Measurements from ENCODE around the gene TMEM39B.
"Not testable (repeated sequence)": the region's sequence is repeated elsewhere in the genome, so short reads cannot be mapped to it uniquely, and the experiment has no call there.

Gene TMEM39B

DNA sequence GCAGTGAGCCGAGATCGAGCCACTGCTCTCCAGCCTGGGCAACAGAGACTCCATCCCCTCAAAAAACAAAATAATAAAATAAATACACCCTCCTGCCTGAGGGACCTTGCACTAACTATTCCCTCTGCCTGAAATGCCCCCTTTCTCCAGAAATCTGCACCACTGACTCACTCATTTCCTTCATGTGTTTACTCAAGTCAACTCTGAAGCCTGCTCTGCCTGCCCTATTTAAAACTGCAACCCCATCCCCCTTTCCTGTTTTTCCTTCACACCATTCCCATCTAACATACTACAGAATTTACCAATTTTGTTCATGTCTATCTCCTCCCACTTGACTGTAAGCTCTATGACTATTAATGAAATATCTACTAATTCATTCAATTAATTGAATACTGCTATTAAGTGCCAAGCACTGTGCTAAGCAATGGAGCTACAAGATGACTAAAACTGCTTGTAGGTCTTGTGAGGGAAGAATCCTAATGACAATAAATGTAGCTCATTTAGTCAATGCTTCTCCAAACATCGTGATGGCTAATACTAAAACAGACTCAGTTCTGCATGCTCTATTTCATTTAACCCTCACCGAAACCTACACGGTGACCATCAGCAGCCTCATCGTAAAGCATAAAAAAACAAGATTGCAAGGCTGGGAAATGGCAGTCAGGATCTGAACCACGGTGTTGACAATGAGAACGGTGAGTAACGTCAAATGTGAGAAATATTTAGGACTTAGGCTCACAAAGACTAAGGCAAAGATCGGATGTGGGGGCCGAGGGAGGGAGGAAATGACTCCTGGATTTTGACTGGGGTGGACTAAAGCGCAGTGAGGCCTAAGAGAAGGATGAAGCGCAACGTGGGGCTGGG is 749 bp upstream of the TMEM39B start:
- DNase-seq: no peak

DNA sequence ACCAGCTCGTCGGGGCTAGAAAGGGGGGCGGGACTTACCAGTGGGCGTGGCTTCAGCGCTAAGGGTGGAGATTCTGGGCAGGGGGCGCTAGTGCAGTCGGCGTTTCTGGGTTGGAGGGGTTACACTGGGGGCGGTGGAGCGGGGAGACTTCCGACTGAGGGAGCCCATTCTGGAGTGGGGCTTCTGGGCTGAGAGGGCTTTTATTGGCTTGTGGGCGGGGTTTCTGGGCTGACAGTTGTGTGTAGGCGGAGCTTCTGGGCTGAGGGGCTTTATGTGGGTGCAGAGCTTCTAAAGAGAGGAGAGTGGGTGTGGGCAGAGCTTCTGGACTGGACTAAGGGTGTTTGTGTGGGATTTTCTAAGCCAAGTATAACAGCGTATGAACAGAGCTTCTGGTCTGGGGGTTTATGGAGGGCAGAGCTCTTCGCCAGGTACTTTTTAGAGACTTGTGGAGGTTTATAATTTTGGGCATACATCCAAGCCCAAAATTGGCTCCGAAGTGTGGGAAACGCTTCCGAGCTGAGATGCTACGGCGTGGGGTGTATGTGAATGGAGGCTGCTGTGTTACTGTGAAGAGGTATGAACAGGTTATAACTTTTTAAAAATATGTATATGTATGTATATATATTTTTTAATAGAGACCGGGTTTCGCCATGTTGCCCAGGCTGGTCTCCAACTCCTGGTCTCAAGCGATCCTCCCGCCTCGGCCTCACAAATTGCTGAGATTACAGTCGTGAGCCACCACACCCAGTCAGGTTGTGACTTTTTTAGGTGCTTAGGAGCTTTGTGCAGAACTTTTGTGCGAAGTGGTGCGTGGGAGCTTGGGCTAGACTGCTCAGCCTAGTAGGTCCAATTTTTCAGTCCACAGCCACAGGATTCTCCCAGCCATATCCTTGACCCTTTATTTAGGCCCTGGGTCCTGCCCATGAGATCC is 825 bp downstream of the TMEM39B start:
- no peak for DNase-seq

DNA sequence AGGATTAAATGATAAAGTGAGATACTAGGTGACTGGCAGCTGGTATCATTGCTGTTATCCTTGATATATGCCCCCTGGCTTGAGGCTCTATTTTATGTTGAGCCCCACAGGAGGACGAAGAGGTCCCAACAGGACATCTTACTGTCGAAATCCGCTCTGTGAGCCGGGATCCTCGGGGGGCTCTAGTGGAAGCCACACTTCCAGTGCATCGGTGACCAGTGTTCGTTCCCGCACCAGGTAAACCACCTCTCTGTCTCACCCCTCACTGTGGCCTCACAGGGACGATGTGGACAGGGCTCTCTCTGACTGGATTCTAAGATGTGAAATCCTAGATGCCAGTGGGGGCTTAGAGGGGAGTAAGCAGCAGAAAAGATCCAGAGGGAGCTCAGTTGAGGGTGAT is 2.1 kb downstream of the TMEM39B start:
- DNase-seq: no peak

DNA sequence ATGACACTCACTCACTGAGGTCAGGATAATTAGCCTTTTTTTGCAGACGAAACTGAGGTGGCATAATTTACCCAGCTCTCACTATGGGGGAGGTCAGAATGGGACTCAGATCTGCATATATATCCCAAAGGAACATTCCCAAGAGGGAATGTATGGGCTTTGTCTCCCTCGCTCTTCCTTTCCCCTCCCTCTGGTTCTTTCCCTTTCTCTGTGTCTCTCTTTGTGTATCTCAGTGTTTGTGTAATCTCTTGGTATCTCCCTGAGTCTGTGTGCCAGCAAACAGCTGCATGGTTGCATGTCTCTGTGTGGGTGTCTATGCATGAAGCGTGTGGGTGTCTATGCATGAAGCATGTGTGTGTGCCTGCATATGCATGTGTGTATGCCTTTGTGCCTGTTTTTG is 4.7 kb downstream of the TMEM39B start:
- no peak for DNase-seq

DNA sequence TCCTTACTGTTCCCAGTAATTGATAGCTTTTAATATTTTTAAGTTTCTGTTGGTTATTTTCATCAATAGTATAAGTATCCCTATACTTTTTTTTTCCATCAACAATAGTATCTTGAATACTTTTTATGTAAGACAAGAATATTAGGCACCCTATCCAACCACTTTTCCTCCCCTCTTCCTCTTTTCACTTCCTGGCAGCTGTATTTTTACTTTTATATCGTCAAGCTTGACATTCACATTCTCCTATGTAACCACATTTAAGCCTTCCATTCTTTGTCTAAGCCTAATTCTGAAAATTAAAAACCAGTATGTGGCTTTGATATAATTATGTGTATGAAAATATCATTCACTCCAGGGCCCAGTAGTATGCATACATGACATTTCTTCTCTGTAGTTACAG is 9.3 kb downstream of the TMEM39B start:
- DNase-seq: no peak

DNA sequence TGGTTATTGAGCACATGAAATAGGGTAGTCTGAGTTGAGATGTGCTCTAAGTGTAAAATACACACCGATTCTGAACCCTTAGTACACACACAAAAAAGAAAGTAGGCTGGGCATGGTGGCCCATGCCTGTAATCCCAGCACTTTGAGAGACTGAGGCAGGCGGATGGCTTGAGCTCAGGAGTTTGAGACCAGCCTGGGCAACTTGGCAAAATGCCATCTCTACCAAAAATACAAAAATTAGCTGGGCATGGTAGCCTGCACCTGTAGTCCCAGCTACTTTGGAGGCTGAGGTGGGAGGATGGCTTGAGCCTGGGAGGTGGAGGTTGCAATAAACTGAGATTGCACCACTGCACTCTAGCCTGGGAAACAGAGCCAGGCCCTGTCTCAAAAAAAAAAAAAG is 13.6 kb downstream of the TMEM39B start:
- DNase-seq: not testable (repeated sequence)

DNA sequence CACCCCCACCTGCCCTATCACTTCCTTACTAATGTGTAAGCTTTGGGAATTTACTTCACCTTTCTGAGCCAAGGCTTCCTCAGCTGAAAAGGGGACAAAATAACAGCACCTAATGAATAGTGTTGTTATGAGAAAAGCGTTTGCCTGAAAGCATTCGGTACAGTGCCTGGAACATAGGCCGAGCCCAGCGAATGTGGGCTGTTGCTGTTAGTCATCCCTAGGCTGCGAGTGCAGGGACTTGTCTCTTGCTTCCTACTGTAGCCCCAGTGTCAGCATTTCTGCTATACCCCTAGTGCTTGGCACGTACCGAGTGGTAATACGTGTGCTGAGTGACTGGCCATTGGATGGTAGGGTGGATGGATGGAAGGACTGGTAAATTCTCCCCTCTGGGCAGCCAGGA is 18.4 kb downstream of the TMEM39B start:
- no peak for DNase-seq

DNA sequence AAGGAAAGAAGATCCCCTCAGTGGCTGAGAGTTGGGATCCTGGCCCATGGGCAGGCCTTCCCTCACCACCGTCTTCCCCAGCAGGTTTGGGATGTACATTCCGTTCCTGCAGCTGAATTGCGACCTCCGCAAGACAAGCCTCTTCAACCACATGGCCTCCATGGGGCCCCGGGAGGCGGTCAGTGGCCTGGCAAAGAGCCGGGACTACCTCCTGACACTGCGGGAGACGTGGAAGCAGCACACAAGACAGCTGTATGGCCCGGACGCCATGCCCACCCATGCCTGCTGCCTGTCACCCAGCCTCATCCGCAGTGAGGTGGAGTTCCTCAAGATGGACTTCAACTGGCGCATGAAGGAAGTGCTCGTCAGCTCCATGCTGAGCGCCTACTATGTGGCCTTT is 18.9 kb downstream of the TMEM39B start:
- DNase-seq: no peak

DNA sequence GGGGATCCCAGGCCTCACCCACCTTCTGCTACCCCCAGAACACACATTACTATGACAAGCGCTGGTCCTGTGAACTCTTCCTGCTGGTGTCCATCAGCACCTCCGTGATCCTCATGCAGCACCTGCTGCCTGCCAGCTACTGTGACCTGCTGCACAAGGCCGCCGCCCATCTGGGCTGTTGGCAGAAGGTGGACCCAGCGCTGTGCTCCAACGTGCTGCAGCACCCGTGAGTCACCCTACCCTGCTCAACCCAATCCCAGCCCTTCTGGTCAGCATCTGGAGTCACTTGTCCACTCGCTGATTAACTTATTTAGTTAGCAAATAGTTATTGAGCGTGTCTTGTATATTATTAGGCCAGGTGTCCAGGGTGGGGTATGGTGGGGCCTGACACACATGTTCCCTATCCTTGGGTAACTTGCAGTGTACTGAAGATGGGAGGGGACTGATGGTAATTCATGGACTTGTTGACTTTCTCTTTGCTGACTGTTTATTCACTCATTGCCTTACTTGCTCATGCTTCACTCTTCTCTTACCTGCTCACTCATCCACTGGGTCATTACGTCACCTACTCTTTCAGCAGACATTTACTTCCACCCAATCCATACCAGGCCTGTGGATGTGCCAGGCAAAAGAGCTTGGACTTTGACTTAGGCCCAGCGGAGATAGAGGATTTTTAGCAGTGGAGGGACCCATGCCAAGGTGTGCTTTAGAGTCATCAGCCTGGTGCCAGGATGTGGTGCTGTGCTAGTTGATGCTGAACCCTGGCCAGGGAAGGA is 22.2 kb downstream of the TMEM39B start:
- no peak for DNase-seq

DNA sequence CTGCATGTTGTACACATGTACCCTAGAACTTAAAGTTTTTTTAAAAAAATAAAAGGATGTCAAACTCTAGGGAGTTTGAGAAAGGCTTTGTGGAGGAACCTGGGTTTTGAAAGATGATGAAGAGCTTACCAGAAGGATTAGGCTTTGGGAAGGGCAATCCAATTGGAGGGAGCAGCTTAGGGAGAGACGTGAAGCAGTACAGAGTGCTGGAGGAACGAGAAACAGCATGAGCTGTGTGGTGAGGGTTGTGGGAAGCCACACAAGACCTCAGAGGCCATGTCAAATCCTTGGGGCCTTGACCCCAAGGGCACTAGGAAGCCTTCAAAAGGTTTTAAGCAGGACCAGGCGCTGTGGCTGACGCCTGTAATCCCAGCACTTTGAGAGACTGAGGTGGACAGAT is 26.7 kb downstream of the TMEM39B start:
- no peak for DNase-seq

DNA sequence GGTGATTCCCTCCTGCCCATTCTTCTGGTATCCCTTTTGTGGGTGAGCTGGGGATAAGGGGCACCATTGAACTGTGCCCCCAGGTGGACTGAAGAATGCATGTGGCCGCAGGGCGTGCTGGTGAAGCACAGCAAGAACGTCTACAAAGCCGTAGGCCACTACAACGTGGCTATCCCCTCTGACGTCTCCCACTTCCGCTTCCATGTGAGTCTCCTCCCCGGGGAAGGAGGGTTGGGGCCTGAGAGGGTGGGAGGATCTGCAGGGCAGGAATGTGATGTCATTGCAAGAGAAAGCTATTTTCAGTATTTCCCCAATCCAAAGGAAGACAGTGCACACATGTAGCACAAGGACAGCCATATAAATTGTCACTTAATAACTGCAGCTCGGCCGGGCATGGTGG is 27.6 kb downstream of the TMEM39B start:
- no peak for DNase-seq

DNA sequence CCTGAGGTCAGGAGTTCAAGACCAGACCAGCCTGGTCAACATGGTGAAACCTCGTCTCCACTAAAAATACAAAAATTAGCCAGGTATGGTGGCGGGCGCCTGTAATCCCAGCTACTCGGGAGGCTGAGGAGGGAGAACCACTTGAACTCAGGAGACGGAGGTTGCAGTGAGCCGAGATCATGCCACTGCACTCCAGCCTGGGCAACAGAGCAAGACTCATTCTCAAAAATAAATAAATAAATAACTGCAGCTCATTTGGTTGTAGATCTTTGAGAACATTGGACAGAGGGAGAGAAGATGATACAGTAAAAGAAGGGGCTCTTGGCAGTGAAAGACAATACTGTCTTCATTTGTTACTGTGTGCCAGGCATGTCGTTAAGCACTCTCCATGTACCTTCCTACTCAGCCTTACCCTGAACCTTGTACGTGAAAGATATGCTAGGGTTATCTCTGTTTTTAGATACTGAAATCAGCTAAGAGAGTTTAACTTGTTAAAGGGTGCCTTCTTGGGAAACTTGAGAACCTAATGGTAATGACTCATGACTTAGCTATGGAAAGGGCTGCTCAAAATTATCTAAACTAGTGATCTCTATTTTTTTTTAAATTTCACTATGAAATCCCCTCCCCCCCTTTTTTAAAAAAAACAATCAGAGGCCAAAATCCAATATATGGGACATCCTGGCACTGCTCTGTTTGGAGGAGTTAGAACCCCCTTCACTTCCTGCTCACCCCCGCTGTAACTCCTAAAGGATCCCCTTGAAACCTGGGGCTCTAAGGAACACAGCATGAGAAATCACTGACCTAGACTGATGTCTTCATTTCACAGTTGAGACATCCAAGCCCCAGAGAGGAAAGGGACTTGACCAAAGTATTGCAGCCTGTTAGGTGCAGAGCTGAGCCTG is 28.3 kb downstream of the TMEM39B start:
- DNase-seq: no peak

DNA sequence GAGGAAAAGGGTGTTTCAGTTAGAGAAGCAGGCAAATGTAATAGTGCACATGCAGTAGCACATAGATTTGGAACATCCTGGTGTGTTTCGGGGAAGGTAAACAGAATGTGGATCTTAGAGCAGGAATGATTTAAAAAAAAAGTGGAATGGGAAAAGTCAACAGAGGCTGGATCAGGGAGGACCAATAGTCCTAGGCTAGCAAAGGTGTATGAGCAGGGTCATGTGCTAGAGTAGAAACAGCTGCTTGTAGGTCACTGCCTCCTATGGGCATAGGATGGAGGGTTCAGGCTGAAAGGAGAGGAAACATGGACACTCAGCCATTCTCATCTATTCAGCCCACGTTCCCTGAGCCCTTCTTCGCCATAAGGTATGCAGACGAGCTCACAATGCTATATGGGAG is 31.4 kb downstream of the TMEM39B start:
- DNase-seq: no peak

DNA sequence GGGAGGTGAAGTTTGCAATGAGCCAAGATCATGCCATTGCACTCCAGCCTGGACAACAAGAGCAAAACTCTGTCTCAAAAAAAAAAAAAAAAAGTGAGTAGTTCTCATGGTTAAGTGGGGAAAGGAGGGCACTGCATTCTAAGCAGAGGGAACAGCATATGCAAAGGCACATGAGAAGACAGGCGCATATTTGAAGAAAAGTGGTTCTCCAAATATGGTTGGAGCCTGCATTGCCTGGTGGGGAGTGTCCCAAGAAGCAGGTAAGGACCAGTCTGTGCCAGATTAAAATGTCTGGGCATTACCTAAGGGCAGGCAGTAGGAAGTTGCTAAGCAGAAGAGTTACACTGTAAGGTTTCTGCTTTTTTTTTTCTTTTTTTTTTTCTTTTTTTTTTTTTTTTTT is 32.6 kb downstream of the TMEM39B start:
- DNase-seq: no peak

DNA sequence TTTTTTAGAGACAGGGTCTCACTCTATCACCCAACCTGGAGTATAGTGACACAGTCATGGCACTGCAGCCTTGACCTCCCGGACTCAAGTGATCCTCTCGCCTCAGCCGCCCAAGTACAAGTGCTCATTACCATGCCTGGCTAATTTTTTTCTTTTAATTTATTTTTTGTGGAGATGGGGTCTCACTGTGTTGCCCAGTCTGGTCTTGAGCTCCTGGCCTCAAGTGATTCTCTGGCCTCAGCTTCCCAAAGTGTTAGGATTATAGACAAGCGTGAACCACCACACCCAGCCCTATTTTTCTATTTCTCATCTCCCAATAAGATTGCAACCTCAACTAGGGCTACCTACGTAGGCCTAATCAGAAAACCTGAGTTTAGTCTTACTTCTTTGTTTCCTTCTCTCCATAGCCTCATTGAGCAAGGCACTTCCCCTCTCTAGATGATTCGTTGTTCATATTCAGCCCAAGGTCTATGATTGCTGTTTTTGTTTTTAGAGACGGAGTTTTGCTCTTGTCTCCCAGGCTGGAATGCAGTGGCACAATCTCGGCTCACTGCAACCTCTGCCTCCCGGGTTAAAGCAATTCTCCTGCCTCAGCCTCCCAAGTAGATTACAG is 34.0 kb downstream of the TMEM39B start:
- no peak for DNase-seq

DNA sequence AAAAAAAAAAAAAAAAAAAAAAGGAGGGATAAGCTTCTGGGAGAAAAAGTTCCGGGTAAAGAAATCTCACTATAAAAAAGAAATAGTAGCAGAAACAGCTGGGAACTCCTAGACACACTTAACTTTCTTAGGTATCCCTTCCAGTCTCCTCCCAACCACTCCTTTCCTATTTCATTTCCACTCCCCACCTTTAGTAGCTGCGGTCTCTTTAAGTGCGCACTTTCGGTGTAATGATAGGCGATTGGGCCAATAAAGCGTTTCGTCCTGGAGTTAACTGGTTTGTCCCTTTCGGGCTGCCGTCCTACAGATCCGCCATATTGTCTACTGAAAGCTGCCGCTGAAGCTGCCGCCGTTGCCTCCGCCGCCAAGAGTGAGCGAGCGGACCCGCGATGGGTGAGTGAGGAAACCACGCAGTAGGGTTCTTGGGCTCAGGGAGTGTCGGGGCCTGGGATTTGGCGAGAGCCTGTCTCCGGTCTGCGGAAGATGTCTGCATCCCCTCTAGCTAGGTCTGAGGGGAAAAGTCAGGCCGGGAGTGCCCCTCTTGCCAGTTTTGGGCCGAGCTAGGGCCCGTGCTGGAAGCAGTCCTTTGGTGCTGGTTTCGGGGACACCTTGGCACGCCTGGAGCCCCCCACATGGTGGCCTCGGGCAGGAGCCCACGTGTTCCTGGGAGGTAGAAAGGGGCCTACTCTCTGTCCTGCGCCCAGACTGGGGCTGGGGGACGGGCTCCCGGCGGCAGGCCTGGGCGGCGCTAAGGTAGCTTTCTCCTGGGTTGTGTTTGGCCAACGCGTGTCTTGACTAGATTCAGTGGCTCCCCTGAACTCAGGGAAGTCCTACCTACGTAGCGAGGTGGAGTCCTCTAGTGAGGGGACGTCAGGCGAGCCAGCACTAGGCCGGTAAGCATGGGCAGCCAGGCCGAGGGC is 35.3 kb downstream of the TMEM39B start, which contains the start of gene KPNA6:
TSS of gene KPNA6 (plus strand) at position 315 of the 920 bp plus-strand sequence. CDS start at position 390, 75 bp downstream.
- DNase-seq: peak; percentile 88

DNA sequence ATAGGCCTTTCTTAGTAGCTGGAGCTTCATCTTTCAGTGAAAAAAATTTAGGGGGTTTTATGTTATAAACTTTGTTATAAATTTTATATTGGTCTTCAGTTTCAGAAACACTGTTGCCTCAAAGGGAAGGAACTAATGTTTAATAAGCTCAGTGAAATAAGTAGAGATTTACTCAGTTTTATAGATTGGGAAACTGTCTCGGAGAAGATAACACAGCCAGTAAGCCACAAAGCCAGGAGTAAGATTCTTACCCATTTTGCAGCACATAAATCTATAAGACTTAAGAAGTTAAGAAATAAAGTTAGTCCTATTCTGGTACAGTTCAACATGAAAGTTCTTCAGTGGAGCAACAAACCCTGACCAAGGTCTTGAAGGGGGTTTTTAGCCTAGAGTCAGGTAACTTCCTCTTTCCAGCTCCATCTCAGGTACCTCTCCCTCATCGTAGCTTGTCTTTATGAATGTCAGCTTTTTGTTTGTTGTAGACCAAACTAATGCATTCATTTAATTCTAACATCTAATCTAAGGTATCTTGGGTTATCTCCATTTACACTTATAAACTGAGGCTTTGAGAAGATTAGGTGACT is 38.4 kb downstream of the TMEM39B start:
- no peak for DNase-seq

DNA sequence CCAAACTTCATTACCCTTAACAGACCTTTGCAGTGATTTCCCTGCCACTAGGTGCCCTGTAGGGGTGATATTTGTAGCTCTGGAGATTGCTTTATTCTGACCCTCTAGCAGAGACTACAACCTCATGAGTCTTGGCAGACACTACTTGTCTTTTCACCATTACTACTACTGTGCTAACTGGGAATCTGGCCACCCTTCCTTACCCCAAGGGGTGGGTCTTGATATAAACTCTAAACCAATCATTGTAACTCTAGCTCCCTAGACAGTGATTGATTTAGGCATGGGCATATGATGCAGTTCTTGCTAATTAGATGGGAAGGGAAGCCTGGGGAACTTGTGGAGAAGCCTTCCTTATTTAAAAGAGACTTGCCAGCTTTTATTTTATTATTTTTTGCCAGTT is 39.0 kb downstream of the TMEM39B start:
- no peak for DNase-seq

DNA sequence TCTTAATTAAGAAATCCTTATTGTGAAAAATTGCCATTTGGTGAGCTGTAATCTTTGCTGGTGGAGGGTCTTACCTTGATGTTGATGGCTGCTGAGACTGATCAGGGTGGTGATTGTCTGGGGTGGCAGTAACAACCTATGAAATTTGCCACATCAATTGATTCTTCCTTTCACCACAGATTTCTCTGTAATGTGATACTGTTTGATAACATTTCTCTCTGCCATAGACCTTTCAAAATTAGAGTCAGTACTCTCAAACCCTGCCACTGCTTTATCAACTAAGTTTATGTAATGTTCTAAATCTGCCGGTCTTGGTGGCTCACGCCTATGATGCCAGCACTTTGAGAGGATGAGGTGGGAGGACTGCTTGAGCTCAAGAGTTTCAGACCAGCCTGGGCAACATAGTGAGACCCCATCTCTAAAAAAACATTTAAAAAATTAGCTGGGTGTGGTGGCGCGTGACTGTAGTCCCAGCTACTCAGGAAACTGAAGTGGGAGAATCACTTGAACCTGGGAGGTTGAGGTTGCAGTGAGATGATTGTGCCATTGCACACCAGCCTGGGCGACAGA is 40.2 kb downstream of the TMEM39B start:
- DNase-seq: no peak

DNA sequence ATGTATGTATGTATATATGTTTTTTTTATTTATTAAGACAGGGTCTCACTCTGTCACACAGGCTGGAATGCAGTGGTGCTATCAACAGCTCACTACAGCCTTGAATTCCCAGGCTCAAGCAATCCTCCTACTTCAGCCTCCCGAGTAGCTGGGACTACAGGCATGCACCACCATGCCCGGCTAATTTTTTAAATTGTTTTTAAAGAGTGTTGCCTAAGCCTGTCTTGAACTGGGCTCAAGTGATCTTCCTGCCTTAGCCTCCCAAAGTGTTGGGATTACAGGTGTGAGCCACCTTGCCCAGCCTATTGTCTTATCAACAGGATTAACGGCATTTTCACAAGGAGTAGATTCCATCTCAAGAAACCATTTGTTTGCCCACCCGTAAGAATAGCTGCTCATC is 40.7 kb downstream of the TMEM39B start:
- not testable (repeated sequence) for DNase-seq

All from activated naive CD4-positive, alpha-beta T cell treated with anti-CD3 and anti-CD28 coated beads, Interleukin-2, amount 50 U/mL, for 16 hours (primary cell).